Measurements from ENCODE around the gene EVX1.

Gene EVX1

DNA sequence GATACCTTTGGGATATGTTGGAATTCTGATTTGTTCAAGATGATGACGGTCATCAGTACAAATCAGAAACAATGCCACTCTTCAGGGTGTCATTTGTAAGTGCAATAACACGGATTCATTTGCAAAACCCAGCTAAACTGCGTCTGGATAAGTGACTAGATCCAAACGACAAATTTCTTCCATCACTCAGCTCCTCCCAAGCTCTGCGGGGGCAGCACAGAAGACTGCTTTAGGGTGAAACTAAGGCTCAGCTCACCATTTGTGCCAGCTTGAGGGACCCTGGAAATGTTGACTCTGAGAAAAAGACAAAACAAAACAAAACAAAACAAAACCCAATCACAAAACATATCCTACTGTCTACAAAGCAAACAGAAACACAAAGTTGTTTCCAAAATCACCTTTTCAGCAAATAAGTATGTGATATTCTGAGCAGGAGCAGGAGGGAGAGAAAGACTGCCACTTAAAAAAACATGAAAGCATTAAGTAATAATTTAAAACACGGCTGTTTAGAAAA lies 8.0 kb downstream of the EVX1 start:
- DNase-seq: no peak

DNA sequence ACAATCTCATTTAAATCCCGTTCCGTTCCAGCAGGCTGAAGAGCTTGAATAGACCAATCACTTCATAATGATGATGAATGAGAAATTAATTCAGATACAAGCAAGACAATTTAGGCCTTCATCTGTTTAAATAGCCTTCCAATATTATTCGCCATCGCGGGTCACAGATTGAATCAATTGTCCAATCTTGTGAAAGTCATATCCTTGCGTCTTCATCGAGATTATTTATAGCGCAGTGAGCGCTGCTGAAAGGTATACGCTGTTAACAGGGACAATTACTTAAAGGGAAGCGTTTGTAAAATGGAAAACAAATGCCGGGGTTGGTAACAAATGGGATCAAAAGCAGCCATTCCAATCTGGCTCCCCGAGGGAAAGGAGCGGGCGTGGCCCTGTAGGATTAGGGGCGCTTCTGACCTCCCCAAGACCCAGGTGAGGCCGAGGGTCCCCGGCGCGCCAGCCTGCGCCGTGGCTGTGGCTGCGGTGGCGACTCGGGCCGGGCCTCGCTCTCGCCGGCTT lies 8.6 kb downstream of the EVX1 start:
- no peak for DNase-seq

DNA sequence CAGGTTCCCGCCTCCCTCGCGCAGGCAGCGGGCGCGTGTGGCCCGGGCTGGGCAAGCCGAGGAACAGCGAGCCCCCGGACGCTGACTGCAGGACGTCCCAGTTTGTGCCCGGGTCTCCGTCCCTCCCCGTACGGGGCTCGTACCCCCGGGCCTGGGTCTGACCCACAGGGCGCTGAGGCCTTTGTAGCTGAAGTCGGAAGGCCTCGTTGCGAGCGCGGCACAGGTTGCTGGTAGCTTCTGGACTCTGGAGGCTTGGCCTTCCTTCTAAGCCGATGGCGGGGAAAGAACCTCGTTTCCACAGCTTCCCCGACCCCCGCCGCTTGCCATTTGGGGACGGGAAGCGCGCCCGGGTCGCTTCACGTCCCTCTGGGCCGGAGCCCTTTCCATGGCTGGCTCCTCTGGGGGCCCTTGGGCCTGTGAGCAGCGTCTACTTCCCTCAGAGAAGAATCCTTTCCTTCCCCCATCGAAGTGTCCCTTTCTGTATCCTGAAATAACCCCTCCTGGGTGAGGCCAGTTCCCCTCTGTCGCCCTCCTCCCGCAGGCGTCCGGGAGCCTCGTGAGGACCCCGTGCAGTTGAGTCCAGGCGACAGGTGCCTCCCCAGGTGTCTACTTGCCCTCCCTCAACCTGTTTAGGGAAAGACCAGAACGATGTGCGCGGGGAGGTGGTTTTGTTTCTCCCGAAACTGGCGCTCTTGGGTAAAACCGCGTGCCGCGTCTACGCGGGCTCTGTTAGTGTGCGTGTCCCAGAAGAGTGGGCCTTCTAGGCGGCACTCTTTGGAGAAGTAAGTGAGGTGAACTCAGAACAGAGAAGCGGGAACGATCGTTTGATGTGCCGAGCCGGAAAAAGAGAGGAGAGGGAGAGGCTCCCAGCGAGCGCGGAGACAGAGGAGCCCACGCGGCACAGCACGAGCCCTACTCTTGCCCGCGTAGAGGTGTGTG lies 9.3 kb downstream of the EVX1 start:
- no peak for DNase-seq

DNA sequence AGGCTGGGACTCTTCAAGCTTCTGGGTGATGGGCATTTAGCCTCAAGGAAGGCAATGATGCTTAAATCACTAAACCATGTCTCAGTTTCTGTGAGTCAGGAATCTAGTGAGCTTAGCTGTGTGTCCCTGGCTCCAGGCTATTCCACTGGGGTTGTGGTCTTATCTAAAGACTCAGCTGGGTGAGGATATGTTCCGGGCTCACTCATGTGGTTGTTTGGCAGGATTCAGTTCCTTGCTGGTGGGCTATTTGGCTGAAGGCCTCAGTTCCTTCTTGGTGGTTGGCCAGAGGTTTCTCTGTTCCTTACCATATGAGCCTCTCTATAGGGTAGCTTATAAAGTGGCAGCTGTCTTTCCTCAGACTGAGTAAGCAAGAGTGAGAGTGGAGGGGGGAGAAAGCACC lies 12.0 kb downstream of the EVX1 start:
- DNase-seq: no peak

DNA sequence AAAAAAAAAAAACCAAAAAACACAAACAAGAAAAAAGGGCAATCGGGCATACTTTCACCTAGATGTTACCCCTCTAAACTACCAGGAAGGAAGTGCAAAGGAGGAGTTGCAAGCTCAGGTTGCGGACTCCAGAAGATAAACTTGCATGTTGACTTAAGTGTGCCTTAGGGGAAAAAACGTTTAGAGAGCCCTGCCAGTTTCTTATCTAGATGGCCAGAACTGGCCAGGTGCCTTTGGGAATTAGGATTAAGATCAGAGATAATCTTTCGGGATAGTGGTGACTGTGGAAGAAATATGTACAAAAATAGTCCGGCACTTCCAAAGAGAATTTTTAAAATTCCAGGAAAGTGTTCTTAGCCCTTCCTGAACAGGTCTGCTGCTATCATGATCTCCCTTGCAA lies 17.6 kb downstream of the EVX1 start:
- no peak for DNase-seq

DNA sequence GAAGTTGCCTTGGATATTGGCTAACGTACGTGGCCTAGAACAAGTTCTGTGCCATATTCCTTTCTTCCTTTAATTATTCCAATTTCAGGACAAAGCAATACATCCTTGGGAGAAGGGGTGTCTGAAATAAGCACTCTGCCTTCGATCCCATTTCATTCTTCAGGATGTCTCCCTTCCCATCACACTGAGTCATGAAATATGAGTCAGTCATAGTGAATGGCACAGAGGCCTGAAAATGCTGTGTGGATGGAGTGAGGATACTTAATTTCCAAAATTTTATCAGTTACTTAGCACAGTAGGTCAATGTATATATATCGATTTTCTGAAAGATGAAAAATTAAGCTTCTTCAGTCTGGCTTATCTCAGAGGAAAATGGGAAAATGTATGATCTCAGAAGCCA lies 19.5 kb downstream of the EVX1 start:
- no peak for DNase-seq

DNA sequence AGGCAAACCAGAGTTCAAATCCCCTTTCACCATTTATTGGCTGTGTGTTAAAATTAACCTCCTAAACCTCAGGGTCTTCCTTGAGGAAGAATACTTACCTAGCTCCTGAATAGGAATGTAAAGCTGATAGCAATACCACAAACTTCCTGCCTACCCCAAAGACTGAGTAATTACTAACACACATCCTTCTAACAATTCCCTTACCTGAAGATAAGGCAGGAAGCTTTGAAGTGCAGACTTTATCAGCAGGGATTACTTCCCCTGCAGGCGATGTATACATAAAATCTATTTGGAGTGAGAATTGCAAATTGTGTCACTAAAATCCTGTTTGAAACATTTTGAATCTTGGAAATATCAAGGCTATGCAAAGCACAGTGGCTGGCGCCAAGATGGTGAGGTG lies 21.2 kb downstream of the EVX1 start:
- DNase-seq: no peak

DNA sequence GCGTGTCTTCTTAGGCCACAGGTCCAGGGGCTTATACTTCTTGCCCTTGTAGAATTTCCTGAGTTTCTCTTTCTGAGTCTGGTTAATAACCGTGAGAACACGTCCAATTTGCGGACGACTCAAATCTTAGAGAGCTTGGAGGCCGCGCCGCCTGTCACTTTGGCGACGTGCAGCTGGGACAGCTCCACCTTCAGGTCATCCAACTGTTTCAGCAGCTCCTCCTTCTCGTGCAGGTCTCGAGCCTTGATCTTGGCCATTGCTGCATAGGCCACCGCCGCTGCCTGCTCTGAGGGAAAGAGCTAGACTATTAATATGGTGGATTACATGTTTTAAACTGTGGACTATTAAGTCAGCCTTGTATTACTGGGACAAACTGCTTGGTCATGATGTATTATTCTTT lies 26.9 kb downstream of the EVX1 start:
- DNase-seq: no peak

DNA sequence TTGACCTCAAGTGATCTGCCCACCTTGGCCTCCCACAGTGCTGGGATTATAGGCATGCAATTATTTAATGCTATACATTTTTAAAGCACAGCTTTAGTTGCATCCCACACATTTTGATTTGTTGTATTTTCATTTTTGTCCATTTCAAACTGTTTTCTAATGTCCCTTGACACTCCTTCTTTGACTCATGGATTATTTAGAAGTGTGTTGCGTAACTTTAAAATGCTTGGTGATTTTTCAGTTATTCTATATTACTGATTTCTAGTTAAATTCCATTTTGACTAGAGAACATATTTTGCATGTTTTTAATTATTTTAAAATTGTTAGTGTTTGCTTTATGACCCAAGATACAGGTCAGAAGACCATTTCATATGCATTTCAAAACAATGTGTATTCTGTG lies 28.8 kb downstream of the EVX1 start:
- DNase-seq: no peak

DNA sequence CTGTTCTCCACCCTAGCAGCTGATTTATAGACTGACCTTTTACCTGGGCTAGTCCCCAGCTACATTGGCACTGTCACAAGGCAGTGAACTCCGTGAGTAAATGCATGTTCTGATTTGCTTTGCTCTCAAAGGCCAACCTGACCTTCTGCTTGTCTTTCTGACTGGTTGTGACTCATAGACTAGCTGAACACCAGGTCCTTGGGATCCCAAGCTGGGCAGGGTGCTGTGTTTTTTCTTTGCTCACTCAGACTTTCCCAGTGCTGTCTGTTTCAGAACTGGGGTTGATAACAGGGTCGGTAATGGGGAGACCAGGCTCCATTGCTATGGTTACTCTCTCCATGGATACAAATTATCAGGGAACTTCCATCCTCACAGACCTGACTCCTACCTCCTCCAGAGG lies 35.0 kb downstream of the EVX1 start:
- DNase-seq: no peak

DNA sequence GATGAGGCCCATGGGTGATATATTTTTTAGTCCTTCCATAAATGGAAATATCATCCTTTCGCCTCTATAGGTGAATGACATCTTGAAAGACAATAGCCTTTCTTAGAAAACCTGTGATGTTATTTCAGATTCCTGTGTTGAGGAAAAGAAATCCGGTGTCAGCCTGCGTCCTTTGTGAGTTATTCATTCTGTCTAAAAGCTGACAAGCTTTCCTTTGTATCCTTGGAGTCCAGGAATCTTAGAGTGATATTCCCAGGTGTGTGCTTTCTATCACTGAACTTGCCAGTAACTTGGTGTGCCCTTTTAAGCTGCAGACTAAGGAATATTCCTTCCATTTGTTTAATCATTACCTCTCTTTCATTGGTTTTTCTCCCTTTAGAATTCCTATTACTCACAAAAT lies 41.0 kb downstream of the EVX1 start:
- DNase-seq: no peak

DNA sequence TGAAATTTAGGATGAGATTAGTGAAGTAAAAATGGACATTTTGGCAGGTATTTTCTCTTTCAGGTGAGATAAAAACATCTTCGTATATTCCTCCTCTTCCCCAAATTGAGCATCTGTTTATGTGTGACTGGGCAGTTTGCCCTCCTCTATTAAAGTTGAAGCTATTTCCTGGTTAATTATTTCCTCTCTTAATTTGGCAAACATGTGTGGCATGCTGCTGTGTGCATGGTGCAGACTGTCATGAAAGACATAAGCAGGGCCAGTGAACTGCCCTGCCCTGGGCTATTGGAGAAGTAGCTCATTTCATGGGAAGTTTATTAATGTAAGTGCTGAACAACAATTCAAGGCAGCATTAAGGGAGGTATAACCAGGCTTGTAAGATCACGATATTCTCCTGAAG lies 52.6 kb downstream of the EVX1 start:
- DNase-seq: no peak

DNA sequence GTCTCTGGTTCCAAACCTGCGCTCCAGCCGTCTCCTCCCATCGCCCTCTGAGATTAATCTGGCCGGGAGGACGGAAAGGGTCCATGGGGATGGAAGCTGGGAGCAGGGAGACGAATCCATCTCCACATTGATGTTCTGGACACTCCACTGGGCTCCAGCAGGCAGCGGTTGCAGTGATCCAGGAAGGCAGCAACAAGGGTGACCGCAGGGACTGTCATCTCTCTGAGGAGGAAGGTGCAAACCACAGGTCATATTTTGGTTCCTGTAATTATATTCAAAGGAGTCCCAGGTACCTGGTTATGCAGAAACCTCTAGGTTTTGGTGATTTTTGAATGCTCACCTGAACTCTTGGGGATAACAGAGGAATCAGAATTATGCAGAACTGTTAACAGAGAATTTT lies 54.8 kb downstream of the EVX1 start:
- DNase-seq: no peak
